ENCODE measurements around the gene GUCY2F.
A peak's percentile ranks its signal among the peaks of the same experiment; 100 is the strongest.

GUCY2F gene

GRCh38 chrX:109487640-109488039 lies 5.8 kb upstream of the GUCY2F start:
- DNase-seq (ENCODE audit: low read depth) = no peak
- TF ChIP-seq, protein P1, sequence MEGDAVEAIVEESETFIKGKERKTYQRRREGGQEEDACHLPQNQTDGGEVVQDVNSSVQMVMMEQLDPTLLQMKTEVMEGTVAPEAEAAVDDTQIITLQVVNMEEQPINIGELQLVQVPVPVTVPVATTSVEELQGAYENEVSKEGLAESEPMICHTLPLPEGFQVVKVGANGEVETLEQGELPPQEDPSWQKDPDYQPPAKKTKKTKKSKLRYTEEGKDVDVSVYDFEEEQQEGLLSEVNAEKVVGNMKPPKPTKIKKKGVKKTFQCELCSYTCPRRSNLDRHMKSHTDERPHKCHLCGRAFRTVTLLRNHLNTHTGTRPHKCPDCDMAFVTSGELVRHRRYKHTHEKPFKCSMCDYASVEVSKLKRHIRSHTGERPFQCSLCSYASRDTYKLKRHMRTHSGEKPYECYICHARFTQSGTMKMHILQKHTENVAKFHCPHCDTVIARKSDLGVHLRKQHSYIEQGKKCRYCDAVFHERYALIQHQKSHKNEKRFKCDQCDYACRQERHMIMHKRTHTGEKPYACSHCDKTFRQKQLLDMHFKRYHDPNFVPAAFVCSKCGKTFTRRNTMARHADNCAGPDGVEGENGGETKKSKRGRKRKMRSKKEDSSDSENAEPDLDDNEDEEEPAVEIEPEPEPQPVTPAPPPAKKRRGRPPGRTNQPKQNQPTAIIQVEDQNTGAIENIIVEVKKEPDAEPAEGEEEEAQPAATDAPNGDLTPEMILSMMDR (IDR thresholded peaks at IDR 0.05; ENCODE audit: control insufficient read depth, insufficient read depth, low read depth, low read length, missing control alignments) = no peak
- no peak overlapping the region for H3K4me3 ChIP-seq (ENCODE audit: control insufficient read depth, low read depth, low read length)

DNA sequence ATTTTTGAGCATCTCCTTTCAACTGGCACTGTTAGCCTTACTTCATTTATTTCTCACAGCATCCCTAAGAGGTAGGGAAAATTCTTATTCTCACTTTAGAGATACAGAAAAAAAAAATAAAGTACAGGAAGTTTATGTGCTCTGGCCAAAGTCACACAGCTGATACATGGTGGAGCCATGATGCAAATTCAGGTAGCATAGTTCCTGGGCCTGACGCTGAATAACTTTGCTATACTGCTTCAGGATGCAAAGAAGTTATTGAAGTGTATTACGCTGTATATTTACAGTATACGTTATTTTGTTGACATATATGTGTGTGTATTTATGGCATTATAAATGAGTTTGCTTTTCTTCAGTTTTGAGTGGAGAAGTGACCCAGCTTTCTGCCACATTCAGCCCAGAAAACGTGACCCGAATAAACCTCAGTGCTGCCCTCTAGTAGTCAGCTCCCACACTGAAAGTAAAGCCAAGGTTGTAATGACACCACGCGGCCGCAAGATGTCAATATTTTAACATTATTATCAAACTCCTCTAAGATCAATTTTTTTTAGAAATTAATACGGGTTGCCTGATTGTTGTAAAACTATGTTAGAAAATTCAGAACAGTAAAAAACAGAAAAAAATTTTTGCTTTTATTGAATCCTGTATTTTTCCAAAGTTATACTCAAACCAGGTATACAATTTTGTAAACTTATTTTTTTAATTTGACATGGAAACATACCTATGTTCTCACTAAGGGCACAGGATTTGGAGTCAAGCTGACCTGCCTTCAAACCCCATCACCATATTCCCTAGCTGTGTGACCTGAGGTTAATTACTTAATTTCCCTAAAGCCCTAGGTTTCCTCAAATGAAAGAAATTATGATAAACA lies 3.8 kb upstream of the GUCY2F start:
- no peak overlapping the region for H3K4me3 ChIP-seq (ENCODE audit: control insufficient read depth, low read depth, low read length)
- peak; percentile 31 for DNase-seq (ENCODE audit: low read depth)
- TF ChIP-seq, protein P1 (IDR thresholded peaks at IDR 0.05; ENCODE audit: control insufficient read depth, insufficient read depth, low read depth, low read length, missing control alignments) = peak; percentile 95

DNA sequence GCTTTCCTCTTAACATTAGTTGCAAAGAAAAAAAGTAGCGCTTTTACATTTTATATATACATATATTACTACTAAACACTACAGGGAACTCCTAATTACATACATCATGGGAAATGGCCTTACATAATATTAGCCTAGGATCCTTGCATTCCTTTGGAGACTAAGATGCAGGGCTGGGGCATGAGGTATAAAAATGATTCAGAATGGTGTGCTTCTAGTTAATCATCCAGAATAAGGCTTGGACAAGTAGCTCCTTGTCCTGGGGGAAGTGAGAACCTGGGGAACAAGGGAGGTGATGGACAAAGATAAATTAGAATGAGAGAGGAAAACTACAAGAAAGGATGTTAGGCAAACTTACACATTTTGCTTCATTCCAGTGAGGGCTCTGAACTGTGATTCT lies 3.0 kb upstream of the GUCY2F start:
- DNase-seq (ENCODE audit: low read depth) = no peak
- TF ChIP-seq, protein P1 (IDR thresholded peaks at IDR 0.05; ENCODE audit: control insufficient read depth, insufficient read depth, low read depth, low read length, missing control alignments) = no peak
- no peak overlapping the region for H3K4me3 ChIP-seq (ENCODE audit: control insufficient read depth, low read depth, low read length)

DNA sequence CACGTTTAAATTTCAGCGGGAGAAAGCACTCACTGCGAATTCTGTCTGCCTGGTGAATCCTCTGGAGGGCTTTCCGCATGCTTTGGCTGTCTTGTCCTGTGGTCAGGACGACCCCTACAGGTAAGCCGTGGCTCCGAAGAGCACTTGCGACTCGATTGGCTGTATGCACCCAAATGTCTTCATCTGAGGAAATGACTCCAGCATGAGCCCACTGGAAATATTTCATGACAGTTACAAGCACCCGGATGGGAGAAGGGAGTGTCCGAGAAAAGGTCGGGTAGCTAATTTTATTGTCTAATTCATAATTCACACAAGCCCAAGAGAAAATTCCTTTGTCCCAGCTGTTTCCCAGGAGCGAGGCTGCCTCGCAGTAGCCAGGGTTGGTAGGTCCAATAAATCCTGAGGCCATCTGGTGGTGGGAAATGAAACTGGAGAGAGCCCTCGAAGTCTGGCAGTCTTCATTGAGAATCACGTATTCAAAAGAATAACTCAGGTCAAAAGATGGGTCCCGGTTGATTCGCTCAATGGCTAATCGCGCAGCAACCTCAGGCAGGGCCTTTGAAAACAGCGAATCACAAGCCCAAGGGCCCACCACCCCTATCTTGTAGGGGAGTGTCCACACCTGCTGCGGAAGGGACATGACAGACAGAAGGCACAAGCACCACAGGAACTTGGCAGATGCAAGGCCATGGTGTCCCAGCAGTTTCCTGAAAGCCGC lies 6.6 kb downstream of the GUCY2F start:
- no peak overlapping the region for H3K4me3 ChIP-seq (ENCODE audit: control insufficient read depth, low read depth, low read length)
- TF ChIP-seq, protein P1 (IDR thresholded peaks at IDR 0.05; ENCODE audit: control insufficient read depth, insufficient read depth, low read depth, low read length, missing control alignments) = peak; percentile 67
- DNase-seq (ENCODE audit: low read depth) = no peak

DNA sequence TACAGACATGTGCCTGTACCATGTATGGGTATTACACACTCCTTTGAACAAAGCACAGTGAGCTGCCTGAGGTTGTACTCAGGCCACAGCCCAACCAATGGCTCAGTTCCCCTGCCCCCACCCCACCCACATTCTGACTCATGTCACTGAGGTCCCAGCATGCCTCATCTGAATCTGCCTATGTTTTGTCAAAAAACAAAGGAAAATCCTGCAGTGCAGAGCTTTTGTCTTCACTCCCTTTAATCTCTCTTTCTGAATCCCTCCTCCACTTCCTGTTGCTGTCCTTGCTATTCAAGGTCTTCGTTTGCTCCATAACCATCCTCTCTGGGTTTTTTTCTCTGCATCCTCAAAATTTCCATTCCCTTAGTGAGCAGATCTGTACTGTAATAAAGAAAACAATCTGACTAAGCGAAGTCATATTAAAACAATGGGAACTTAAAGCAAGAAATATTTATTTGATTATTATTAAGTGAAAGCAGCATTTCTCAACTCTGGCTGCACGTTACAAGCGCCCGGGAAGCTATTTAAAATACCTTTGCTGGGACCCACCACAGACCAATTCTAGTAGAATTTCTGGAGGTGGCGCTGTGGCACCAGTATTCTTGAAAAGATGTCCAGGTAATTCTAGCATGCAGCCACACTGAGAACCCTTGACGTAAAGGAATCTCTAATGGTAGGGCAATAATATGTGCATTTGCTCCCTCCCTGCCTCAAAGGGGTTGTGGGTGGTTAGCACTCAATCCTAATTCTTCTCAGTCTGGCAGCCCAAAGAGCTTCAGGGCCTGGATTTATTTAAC lies 8.7 kb downstream of the GUCY2F start:
- no peak for DNase-seq (ENCODE audit: low read depth)
- H3K4me3 ChIP-seq (ENCODE audit: control insufficient read depth, low read depth, low read length) = no peak overlapping the region
- TF ChIP-seq, protein P1 (IDR thresholded peaks at IDR 0.05; ENCODE audit: control insufficient read depth, insufficient read depth, low read depth, low read length, missing control alignments) = peak; percentile 18

DNA sequence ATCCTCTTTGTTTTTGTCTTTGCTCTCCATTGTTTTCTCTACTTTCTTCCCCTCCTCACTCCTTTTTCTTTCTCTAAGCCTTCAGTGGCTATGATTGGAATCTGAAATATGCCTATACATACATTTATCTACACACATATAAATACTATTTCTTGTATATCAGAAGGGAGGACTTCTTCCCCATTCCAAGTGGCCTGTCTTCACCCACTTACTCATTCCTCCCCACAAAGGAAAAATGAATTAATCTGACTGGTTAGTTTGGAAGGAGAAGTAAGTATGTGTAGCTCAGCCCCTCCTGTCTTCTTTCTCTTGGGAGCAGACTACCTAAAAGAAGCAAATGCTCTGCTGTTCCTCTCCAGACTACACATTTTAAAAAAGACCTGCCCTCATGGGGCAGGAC lies 17.7 kb downstream of the GUCY2F start:
- DNase-seq (ENCODE audit: low read depth) = no peak
- TF ChIP-seq, protein P1 (IDR thresholded peaks at IDR 0.05; ENCODE audit: control insufficient read depth, insufficient read depth, low read depth, low read length, missing control alignments) = no peak
- no peak overlapping the region for H3K4me3 ChIP-seq (ENCODE audit: control insufficient read depth, low read depth, low read length)
